GM12878 (cell line): ENCODE data around the gene HAUS7. TPM values are rescaled to one million over a fixed set of nuclear protein-coding genes. Genes with fewer than 3 reads are reported as not detected.

Source experiments
- ATAC-seq: fragments of 200-7000 bp; cut with Tn5 transposase; 3 replicates; pipeline ENCODE4 v1.9.1; 2020; ENCODE audit warnings: mild to moderate bottlenecking, moderate library complexity
- BruUV-seq: library from RNA; stranded (reverse); fragments of 400-500 nt; replicated peaks from 2 replicates; lab custom pipeline; 2021; lab: Mats Ljungman, UMichigan
- CTCF ChIA-PET: fragments of 300-600 bp; sonication (Branson Sonifier 250); formaldehyde crosslinking; extraction: SDS; loops from one replicate; lab custom pipeline; 2021; ENCODE audit warnings: inconsistent platforms; lab: Yijun Ruan, JAX
- POLR2A ChIA-PET: fragments of 350-600 bp; formaldehyde crosslinking; extraction: SDS; loops from one replicate; lab custom pipeline; 2021; ENCODE audit warnings: inconsistent platforms; lab: Charles Lee
- RAD21 ChIA-PET: fragments of 300-600 bp; sonication (Branson Sonifier 250); formaldehyde crosslinking; loops from one replicate; lab custom pipeline; 2023; ENCODE audit warnings: antibody characterized with exemption; ENCODE audit not compliant: unreplicated experiment; lab: Charles Lee
- SMC1A ChIA-PET: fragments of 300-600 bp; sonication (Branson Sonifier 250); formaldehyde crosslinking; loops from one replicate; lab custom pipeline; 2023; ENCODE audit not compliant: unreplicated experiment, uncharacterized antibody; lab: Charles Lee
- DNase-seq: peaks from one replicate; pipeline ENCODE4 v3.0.0-alpha.2; 2011; ENCODE audit warnings: low read depth, low spot score
- FAIRE-seq: peaks from 3 replicates; lab custom pipeline; 2011; peaks lifted over from hg19 to GRCh38; lab: Jason Lieb, UNC
- H2AFZ ChIP-seq: 2 replicates; pipeline ENCODE4 v1.6.0; 2011; ENCODE audit warnings: low read depth, low read length, control low read depth; ENCODE audit not compliant: control insufficient read depth
- H3K27ac ChIP-seq: 2 replicates; pipeline ENCODE4 v1.5.1; 2011; ENCODE audit warnings: control low read depth; ENCODE audit not compliant: control insufficient read depth, insufficient read depth
- H3K27me3 ChIP-seq, 2 experiments: replicated peaks in 1 of 2; 2 replicates each; pipeline versions ENCODE4 v1.6.0 to v1.6.1; 2011; ENCODE audit warnings: low read length in 1 of 2; ENCODE audit not compliant: control insufficient read depth in 2 of 2, insufficient read depth in 2 of 2
- H3K36me3 ChIP-seq, 2 experiments: 2 replicates each; pipeline ENCODE4 v1.5.1; 2011; ENCODE audit warnings: low read length in 1 of 2; ENCODE audit not compliant: control insufficient read depth in 2 of 2, insufficient read depth in 2 of 2
- H3K4me1 ChIP-seq: 2 replicates; pipeline ENCODE4 v1.6.1; 2011; ENCODE audit warnings: mild to moderate bottlenecking, low read length, moderate library complexity, mixed read lengths; ENCODE audit not compliant: control insufficient read depth, insufficient read depth
- H3K4me2 ChIP-seq: 2 replicates; pipeline ENCODE4 v1.6.0; 2011; ENCODE audit warnings: control low read depth; ENCODE audit not compliant: control insufficient read depth, insufficient read depth
- H3K4me3 ChIP-seq: fragments of 200-600 bp; sonication (generic); 2 replicates; pipeline ENCODE4 v1.5.1; 2016
- H3K79me2 ChIP-seq: 2 replicates; pipeline ENCODE4 v1.6.0; 2011; ENCODE audit warnings: low read length; ENCODE audit not compliant: control insufficient read depth, insufficient read depth
- H3K9ac ChIP-seq: 2 replicates; pipeline ENCODE4 v1.8.0; 2011; ENCODE audit warnings: low read length, control low read depth, mixed read lengths; ENCODE audit not compliant: control insufficient read depth, insufficient read depth
- H3K9me3 ChIP-seq: replicated peaks from 3 replicates; pipeline ENCODE4 v1.5.1; 2011; ENCODE audit warnings: mild to moderate bottlenecking, low read length; ENCODE audit not compliant: control insufficient read depth, insufficient read depth
- H4K20me1 ChIP-seq: 2 replicates; pipeline ENCODE4 v1.6.0; 2011; ENCODE audit not compliant: control insufficient read depth, insufficient read depth
- BCLAF1 ChIP-seq: fragments of 450-650 bp; IDR thresholded peaks from 2 replicates; pipeline ENCODE4 v1.6.1; 2017; ENCODE audit warnings: antibody characterized with exemption, mild to moderate bottlenecking, moderate library complexity
- BMI1 ChIP-seq: fragments of 450-650 bp; IDR thresholded peaks from 2 replicates; pipeline ENCODE4 v1.6.1; 2016; ENCODE audit warnings: mild to moderate bottlenecking, moderate library complexity, borderline replicate concordance
- CBFB ChIP-seq: IDR thresholded peaks from 2 replicates; pipeline ENCODE4 v1.6.1; 2016; ENCODE audit warnings: antibody characterized with exemption, low read depth
- ETV6 ChIP-seq, 2 experiments: fragments of 450-650 bp in 1 of 2; IDR thresholded peaks in 1 of 2; conservative IDR thresholded peaks in 1 of 2; 2 replicates each; pipeline ENCODE4 v1.6.1; 2014; ENCODE audit warnings: antibody characterized with exemption in 1 of 2, borderline replicate concordance in 1 of 2, low read depth in 1 of 2, mild to moderate bottlenecking in 1 of 2, moderate library complexity in 1 of 2
- IKZF1 ChIP-seq: fragments of 450-650 bp; conservative IDR thresholded peaks from 2 replicates; pipeline ENCODE4 v1.6.1; 2017; ENCODE audit warnings: antibody characterized with exemption, mild to moderate bottlenecking
- MAX ChIP-seq: IDR thresholded peaks from 2 replicates; pipeline ENCODE4 v1.6.1; 2012; ENCODE audit warnings: low read depth, low read length, improper control_type of control experiment
- SRF ChIP-seq, 2 experiments: IDR thresholded peaks; 2 replicates each; pipeline ENCODE4 v1.6.1; 2011; ENCODE audit warnings: low read depth in 2 of 2, low read length in 2 of 2, mild to moderate bottlenecking in 1 of 2, moderate library complexity in 1 of 2
- ZNF384 ChIP-seq: IDR thresholded peaks from 2 replicates; pipeline ENCODE4 v1.6.1; 2012; ENCODE audit warnings: low read depth, mild to moderate bottlenecking, low read length, improper control_type of control experiment, borderline replicate concordance
- ZNF622 ChIP-seq: fragments of 450-650 bp; IDR thresholded peaks from 2 replicates; pipeline ENCODE4 v1.6.1; 2017; ENCODE audit warnings: mild to moderate bottlenecking, inconsistent platforms
- WGBS: methylation state at CpG from one replicate; pipeline ENCODE4 v1.1.6; 2016; ENCODE audit warnings: low lambda C conversion rate; ENCODE audit not compliant: insufficient replicate concordance, insufficient coverage; ENCODE audit errors: missing lambda C conversion rate; 5-methylcytosine and 5-hydroxymethylcytosine counted together
- in situ Hi-C: fragments of 300-500 bp; cut with MboI; formaldehyde crosslinking; loops from 9 replicates; pipeline ENCODE4 v1.14.3; 2018; ENCODE audit warnings: mixed read lengths
- intact Hi-C: fragments of 100-400 bp; cut with micrococcal nuclease; formaldehyde crosslinking; loops from one replicate; pipeline ENCODE4 v1.14.2; 2022; ENCODE audit not compliant: unreplicated experiment
- polyA plus RNA-seq, 11 experiments: library from polyadenylated mRNA; depleted of rRNA in 4 of 11; unstranded in 6 of 11; stranded (reverse) in 5 of 11; fragments of >200 nt; fragmentation: Nextera tagmentation in 4 of 11; fragmentation: Illumina TruSeq in 1 of 11; extraction: Ambion mirVana in 4 of 11; extraction: Trizol in 1 of 11; gene quantifications; 1 replicate in 1 of 11; 2 replicates in 10 of 11; pipeline versions ENCODE4 v1.2.1 to v1.2.3, GENCODE V29; 2011 to 2016; ENCODE audit warnings: inconsistent platforms in 2 of 11, missing spikeins in 2 of 11, low read depth in 1 of 11
- total RNA-seq, 4 experiments: library from RNA; depleted of rRNA in 3 of 4; stranded (reverse); fragments of >200 nt in 3 of 4; fragmentation: Illumina TruSeq in 1 of 4; extraction: Trizol in 1 of 4; gene quantifications; 2 replicates each; pipeline versions ENCODE4 v1.2.1 to v1.2.3, GENCODE V29; 2013 to 2021
- TF ChIP-seq, protein P1 (sequence below): fragments of 450-650 bp; formaldehyde crosslinking; IDR thresholded peaks from 2 replicates; pipeline ENCODE4 v1.5.0; 2022; ENCODE audit warnings: mild to moderate bottlenecking, missing genetic modification characterization
- TF ChIP-seq, protein P2 (sequence below): fragments of 450-650 bp; IDR thresholded peaks from 2 replicates; pipeline ENCODE4 v1.6.1; 2017; ENCODE audit warnings: mild to moderate bottlenecking, low read depth, inconsistent platforms; ENCODE audit not compliant: poor library complexity, severe bottlenecking

HAUS7 gene
- total and polyA plus RNA-seq, 10 of the 15 experiments (the other 5 are each of a cell fraction or from before 2014, with no cell fraction given), result 6.7 to 63.3 (median 24.1) TPM

GRCh38 chrX:153445856-153446635 lies 24.3 kb downstream of the HAUS7 start, which contains the start of gene TREX2 (continued):
- TF ChIP-seq, protein P1, sequence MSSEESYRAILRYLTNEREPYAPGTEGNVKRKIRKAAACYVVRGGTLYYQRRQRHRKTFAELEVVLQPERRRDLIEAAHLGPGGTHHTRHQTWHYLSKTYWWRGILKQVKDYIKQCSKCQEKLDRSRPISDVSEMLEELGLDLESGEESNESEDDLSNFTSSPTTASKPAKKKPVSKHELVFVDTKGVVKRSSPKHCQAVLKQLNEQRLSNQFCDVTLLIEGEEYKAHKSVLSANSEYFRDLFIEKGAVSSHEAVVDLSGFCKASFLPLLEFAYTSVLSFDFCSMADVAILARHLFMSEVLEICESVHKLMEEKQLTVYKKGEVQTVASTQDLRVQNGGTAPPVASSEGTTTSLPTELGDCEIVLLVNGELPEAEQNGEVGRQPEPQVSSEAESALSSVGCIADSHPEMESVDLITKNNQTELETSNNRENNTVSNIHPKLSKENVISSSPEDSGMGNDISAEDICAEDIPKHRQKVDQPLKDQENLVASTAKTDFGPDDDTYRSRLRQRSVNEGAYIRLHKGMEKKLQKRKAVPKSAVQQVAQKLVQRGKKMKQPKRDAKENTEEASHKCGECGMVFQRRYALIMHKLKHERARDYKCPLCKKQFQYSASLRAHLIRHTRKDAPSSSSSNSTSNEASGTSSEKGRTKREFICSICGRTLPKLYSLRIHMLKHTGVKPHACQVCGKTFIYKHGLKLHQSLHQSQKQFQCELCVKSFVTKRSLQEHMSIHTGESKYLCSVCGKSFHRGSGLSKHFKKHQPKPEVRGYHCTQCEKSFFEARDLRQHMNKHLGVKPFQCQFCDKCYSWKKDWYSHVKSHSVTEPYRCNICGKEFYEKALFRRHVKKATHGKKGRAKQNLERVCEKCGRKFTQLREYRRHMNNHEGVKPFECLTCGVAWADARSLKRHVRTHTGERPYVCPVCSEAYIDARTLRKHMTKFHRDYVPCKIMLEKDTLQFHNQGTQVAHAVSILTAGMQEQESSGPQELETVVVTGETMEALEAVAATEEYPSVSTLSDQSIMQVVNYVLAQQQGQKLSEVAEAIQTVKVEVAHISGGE (CRISPR knock-in tag), result no peak
- no peak for TF ChIP-seq IKZF1

GRCh38 chrX:153445106-153445855 lies 25.1 kb downstream of the HAUS7 start:
- no TSS peak for BruUV-seq
- no peak overlapping the region for H3K27ac ChIP-seq
- no peak overlapping the region for H2AFZ ChIP-seq
- no peak overlapping the region for H3K4me3 ChIP-seq
- ChIA-PET SMC1A (no interaction called here), RAD21 (no interaction called here), POLR2A (no interaction called here), CTCF (no interaction called here)
- no peak overlapping the region for H3K4me2 ChIP-seq
- intact Hi-C loops, result no loop called here
- 75% methylated on average over 34 of the region's 35 CpGs for WGBS
- no peaks in the 10 kb centered on the region for H3K36me3 ChIP-seq
- ATAC-seq (no peak), DNase-seq (no peak), FAIRE-seq (no peak)
- in situ Hi-C loops, result no loop called here
- H4K20me1 ChIP-seq, result no peaks in the 10 kb centered on the region
- H3K79me2 ChIP-seq, result no peaks in the 10 kb centered on the region
- no peaks in the 10 kb centered on the region; the same call in 2 of the 3 replicates for H3K9me3 ChIP-seq
- no peaks in the 10 kb centered on the region for H3K27me3 ChIP-seq
- H3K4me1 ChIP-seq, result no peaks in the 10 kb centered on the region
- H3K9ac ChIP-seq, result no peak overlapping the region
- no peak for TF ChIP-seq ZNF622
- TF ChIP-seq, protein P2, sequence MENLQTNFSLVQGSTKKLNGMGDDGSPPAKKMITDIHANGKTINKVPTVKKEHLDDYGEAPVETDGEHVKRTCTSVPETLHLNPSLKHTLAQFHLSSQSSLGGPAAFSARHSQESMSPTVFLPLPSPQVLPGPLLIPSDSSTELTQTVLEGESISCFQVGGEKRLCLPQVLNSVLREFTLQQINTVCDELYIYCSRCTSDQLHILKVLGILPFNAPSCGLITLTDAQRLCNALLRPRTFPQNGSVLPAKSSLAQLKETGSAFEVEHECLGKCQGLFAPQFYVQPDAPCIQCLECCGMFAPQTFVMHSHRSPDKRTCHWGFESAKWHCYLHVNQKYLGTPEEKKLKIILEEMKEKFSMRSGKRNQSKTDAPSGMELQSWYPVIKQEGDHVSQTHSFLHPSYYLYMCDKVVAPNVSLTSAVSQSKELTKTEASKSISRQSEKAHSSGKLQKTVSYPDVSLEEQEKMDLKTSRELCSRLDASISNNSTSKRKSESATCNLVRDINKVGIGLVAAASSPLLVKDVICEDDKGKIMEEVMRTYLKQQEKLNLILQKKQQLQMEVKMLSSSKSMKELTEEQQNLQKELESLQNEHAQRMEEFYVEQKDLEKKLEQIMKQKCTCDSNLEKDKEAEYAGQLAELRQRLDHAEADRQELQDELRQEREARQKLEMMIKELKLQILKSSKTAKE, result no peak
- no peak for TF ChIP-seq SRF (IDR thresholded peaks at IDR 0.05; ENCODE audit: low read depth in 2 of 2, low read length in 2 of 2)
- no peak for TF ChIP-seq CBFB
- TF ChIP-seq BMI1, result no peak
- no peak for TF ChIP-seq MAX
- TF ChIP-seq ETV6 (conservative IDR thresholded peaks at IDR 0.05 in 1 of 2, IDR thresholded peaks at IDR 0.05 in 1 of 2; ENCODE audit: borderline replicate concordance in 1 of 2, low read depth in 1 of 2), result no peak
- no peak for TF ChIP-seq ZNF384
- no peak for TF ChIP-seq BCLAF1
